Esophagus muscularis mucosa (tissue), 4 donors: Measurements from ENCODE around the gene KIF21B.

Experiments
- EP300 ChIP-seq: sonication (generic); formaldehyde crosslinking; IDR thresholded peaks from one replicate; pipeline ENCODE4 v1.6.1; 2017; ENCODE audit warnings: antibody characterized with exemption
- POLR2AphosphoS5 ChIP-seq, 2 donors: sonication (generic); formaldehyde crosslinking; IDR thresholded peaks; one replicate each; pipeline ENCODE4 v1.6.1; 2017; ENCODE audit warnings: antibody characterized with exemption in 2 of 2
- TF ChIP-seq, protein P1 (sequence below), 3 experiments: fragments of 200-600 bp in 2 of 3; fragments of 450-650 bp in 1 of 3; sonication (generic) in 2 of 3; IDR thresholded peaks; one replicate each; pipeline ENCODE4 v1.5.1; 2017 to 2019; ENCODE audit warnings: antibody characterized with exemption in 3 of 3, mild to moderate bottlenecking in 2 of 3, moderate library complexity in 1 of 3

GRCh38 chr1:201066986-201067385, 43.5 kb upstream of the KIF21B start:
- TF ChIP-seq, protein P1, sequence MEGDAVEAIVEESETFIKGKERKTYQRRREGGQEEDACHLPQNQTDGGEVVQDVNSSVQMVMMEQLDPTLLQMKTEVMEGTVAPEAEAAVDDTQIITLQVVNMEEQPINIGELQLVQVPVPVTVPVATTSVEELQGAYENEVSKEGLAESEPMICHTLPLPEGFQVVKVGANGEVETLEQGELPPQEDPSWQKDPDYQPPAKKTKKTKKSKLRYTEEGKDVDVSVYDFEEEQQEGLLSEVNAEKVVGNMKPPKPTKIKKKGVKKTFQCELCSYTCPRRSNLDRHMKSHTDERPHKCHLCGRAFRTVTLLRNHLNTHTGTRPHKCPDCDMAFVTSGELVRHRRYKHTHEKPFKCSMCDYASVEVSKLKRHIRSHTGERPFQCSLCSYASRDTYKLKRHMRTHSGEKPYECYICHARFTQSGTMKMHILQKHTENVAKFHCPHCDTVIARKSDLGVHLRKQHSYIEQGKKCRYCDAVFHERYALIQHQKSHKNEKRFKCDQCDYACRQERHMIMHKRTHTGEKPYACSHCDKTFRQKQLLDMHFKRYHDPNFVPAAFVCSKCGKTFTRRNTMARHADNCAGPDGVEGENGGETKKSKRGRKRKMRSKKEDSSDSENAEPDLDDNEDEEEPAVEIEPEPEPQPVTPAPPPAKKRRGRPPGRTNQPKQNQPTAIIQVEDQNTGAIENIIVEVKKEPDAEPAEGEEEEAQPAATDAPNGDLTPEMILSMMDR (IDR thresholded peaks at IDR 0.05) = no peak
- no peak for TF ChIP-seq POLR2AphosphoS5 (IDR thresholded peaks at IDR 0.05)
- no peak for TF ChIP-seq EP300
